Coronary artery (tissue), 2 donors: Measurements from ENCODE around the gene LHPP.
"Not testable (repeated sequence)": the region's sequence is repeated elsewhere in the genome, so short reads cannot be mapped to it uniquely, and the experiment has no call there.

ENCODE experiments used
- DNase-seq: peaks from one replicate; pipeline ENCODE4 v3.0.0-alpha.2; 2017; ENCODE audit warnings: low spot score
- H3K27ac ChIP-seq, 2 donors: fragments of 200-600 bp; sonication (generic); one replicate each; pipeline ENCODE4 v1.5.1; 2016 to 2019
- H3K4me3 ChIP-seq: fragments of 200-600 bp; sonication (generic); 2 replicates; pipeline ENCODE4 v1.5.1; 2016; ENCODE audit warnings: mild to moderate bottlenecking, moderate library complexity
- CTCF ChIP-seq: fragments of 200-600 bp; sonication (generic); IDR thresholded peaks from one replicate; pipeline ENCODE4 v1.5.1; 2019; ENCODE audit warnings: antibody characterized with exemption

The LHPP gene

GRCh38 chr10:124543146-124543545 is 81.5 kb downstream of the LHPP start:
- no peak overlapping the region for H3K27ac ChIP-seq
- no peak overlapping the region for H3K4me3 ChIP-seq
- no peak for TF ChIP-seq CTCF
- no peak for DNase-seq

- no peak overlapping the region for H3K27ac ChIP-seq
- no peak for DNase-seq
- no peak for TF ChIP-seq CTCF
- H3K4me3 ChIP-seq = no peak overlapping the region
Measured at GRCh38 chr10:124543971-124544370, 82.3 kb downstream of the LHPP start.

GRCh38 chr10:124544711-124545110 is 83.1 kb downstream of the LHPP start:
- no peak overlapping the region for H3K27ac ChIP-seq

GRCh38 chr10:124545351-124546054 is 83.9 kb downstream of the LHPP start:
- Histone ChIP-seq H3K27ac (no peak overlapping the region), H3K4me3 (no peak overlapping the region)
- no peak for DNase-seq
- TF ChIP-seq CTCF = no peak

More at GRCh38 chr10:124544711-124545110, 83.1 kb downstream of the LHPP start:
- no peak for TF ChIP-seq CTCF
- no peak for DNase-seq
- H3K4me3 ChIP-seq = no peak overlapping the region

GRCh38 chr10:124546055-124546369 is 84.4 kb downstream of the LHPP start:
- TF ChIP-seq CTCF = no peak
- H3K27ac ChIP-seq = no peak overlapping the region
- no peak for DNase-seq
- no peak overlapping the region for H3K4me3 ChIP-seq

GRCh38 chr10:124546957-124547646 is 85.5 kb downstream of the LHPP start:
- no peak overlapping the region for H3K4me3 ChIP-seq
- no peak for DNase-seq
- no peak overlapping the region for H3K27ac ChIP-seq
- no peak for TF ChIP-seq CTCF

- no peak for DNase-seq
- TF ChIP-seq CTCF = no peak
- Histone ChIP-seq H3K4me3 (no peak overlapping the region), H3K27ac (no peak overlapping the region)
Measured at GRCh38 chr10:124547647-124548168, 86.1 kb downstream of the LHPP start.

GRCh38 chr10:124549171-124549570 is 87.5 kb downstream of the LHPP start:
- not testable (repeated sequence) for DNase-seq, H3K27ac ChIP-seq, H3K4me3 ChIP-seq
